Middle frontal gyrus (tissue), 1 donor: ENCODE data around the gene NOB1.
"Not testable (repeated sequence)": the region's sequence is repeated elsewhere in the genome, so short reads cannot be mapped to it uniquely, and the experiment has no call there.

Experiments used
- DNase-seq: peaks from one replicate; pipeline ENCODE4 v3.0.0-alpha.2; 2015; ENCODE audit warnings: low spot score; ENCODE audit errors: extremely low spot score

NOB1 gene

GRCh38 chr16:69761983-69762813 lies 7.5 kb upstream of the NOB1 start, which contains the start of gene WWP2:
WWP2 (plus strand) TSS chr16:69762332; CDS start chr16:69787011, 24,679 bp downstream.
- peak; percentile 56 for DNase-seq

- not testable (repeated sequence) for DNase-seq
Observed at GRCh38 chr16:69757375-69757774, 2.6 kb upstream of the NOB1 start.

- no peak for DNase-seq
Observed at GRCh38 chr16:69756705-69757104, 2.0 kb upstream of the NOB1 start.

GRCh38 chr16:69754143-69754468 lies 620 bp downstream of the NOB1 start:
- no peak for DNase-seq

- DNase-seq = no peak
Observed at GRCh38 chr16:69748694-69749345, 5.9 kb downstream of the NOB1 start.

GRCh38 chr16:69747115-69747514 lies 7.6 kb downstream of the NOB1 start:
- no peak for DNase-seq

GRCh38 chr16:69745959-69746358 lies 8.8 kb downstream of the NOB1 start:
- no peak for DNase-seq

GRCh38 chr16:69745232-69745612 lies 9.5 kb downstream of the NOB1 start:
- no peak for DNase-seq

GRCh38 chr16:69744363-69745231 lies 10.1 kb downstream of the NOB1 start:
- no peak for DNase-seq

GRCh38 chr16:69741951-69742904 lies 12.5 kb downstream of the NOB1 start:
- no peak for DNase-seq

GRCh38 chr16:69741519-69741918 lies 13.2 kb downstream of the NOB1 start:
- no peak for DNase-seq

GRCh38 chr16:69732101-69732500 lies 22.6 kb downstream of the NOB1 start:
- no peak for DNase-seq

- DNase-seq = not testable (repeated sequence)
Observed at GRCh38 chr16:69731280-69731679, 23.4 kb downstream of the NOB1 start.

GRCh38 chr16:69729030-69729429 lies 25.7 kb downstream of the NOB1 start:
- not testable (repeated sequence) for DNase-seq

- no peak for DNase-seq
Observed at GRCh38 chr16:69727916-69728270, 26.8 kb downstream of the NOB1 start.

- DNase-seq = peak; percentile 79
Observed at GRCh38 chr16:69726313-69727060, 28.2 kb downstream of the NOB1 start, which contains the start of gene NQO1. NQO1 (minus strand) TSS chr16:69726560; CDS start chr16:69726439, 121 bp downstream.

- DNase-seq = no peak
Observed at GRCh38 chr16:69725480-69726312, 29.0 kb downstream of the NOB1 start.

GRCh38 chr16:69724981-69725479 lies 29.7 kb downstream of the NOB1 start:
- DNase-seq = no peak

- DNase-seq = no peak
Observed at GRCh38 chr16:69724414-69724873, 30.3 kb downstream of the NOB1 start.
